Inflammatory macrophage (primary cell): Measurements from ENCODE around the gene MRPS16.

Source experiments
- DNase-seq, 2 donors: peaks; one replicate each; pipeline ENCODE4 v3.0.0-alpha.2; 2020 to 2022

MRPS16 gene

GRCh38 chr10:73238990-73239566, 13.4 kb downstream of the MRPS16 start:
- DNase-seq = no peak

GRCh38 chr10:73234695-73235094, 17.7 kb downstream of the MRPS16 start:
- no peak for DNase-seq

DNA sequence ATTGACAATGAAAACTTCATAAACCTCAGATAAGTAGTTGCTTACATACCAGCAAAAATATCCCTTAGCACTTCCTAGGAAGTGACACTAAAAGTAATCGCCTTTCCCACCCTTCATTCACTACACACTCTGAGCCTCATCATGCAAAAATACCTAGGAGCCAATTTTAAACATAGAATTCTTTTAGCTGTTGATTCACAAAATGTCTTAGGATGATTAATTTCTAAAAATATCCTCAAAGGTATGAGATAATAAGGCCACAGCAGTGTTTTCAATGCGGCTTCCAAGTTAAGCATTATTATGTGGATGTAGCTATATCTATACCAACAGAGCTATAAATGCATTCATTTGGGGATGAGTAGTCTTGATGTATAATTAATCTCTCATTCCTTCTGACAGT, 18.6 kb downstream of the MRPS16 start:
- DNase-seq = no peak

DNA sequence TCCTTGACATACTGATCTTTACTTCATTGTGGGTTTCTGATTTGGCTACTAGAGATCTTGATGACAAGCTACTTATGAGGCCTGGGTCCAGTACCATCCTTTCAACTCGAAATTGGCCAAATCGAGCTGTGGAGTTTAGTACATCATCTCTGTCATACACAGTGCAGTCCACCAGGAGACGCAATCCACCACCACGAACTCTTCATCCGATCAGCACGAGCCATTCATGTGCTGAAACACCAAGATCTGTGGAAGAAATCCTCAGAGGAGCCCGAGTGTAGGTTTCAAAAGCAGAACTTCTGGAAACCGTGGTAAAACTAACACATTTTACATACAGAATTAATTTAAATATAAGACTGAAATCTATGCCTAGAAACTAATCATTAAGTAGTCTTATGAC, 19.6 kb downstream of the MRPS16 start:
- DNase-seq = no peak

- DNase-seq = peak; percentile 71 to 76
These were observed 22.9 kb downstream of the MRPS16 start for GRCh38 chr10:73229567-73229966.

GRCh38 chr10:73228247-73228646, 24.2 kb downstream of the MRPS16 start:
- peak; percentile 70 to 74 for DNase-seq

GRCh38 chr10:73226663-73227062, 25.8 kb downstream of the MRPS16 start:
- DNase-seq = no peak

DNA sequence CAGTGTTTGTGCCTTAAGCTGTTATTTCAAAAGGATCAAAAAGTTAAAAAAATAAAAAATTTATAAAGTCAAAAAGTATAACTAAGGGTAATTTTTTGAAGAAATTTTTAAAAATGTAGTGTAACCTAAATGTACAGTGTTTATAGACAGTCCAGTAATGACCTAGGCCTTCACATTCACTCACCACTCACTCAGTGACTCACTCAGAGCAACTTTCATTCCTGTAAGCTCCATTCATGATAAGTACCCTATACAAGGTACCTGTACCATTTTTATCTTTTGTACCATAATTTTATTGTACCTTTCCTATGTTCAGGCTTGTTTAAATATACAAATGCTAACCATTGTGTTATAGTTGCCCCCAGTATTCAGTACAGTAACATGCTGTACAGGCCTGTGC, 26.9 kb downstream of the MRPS16 start:
- DNase-seq = no peak

- DNase-seq = no peak
These were observed 31.5 kb downstream of the MRPS16 start for GRCh38 chr10:73220989-73221388.

GRCh38 chr10:73219384-73219783, 33.1 kb downstream of the MRPS16 start:
- no peak for DNase-seq

GRCh38 chr10:73218431-73219191, 33.8 kb downstream of the MRPS16 start:
- DNase-seq = peak; percentile 26 to 32

DNA sequence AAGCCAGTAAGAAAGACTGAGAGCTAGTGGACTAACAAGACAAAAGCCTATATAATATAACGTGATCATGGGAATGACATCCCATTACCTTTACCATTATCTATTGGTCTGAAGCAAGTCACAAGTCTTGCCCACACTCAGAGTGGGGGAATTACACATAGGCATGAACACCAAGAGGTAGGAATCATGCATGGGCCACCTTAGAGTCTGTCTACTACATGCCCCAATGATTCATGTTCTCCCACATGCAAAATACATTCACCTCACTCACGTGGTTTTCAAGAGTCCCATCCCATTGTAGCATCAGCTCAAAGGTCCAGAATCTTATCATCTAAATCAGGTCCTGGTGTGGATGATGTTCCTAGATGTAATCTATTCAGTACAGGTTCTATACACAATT, 34.8 kb downstream of the MRPS16 start:
- DNase-seq = no peak

DNA sequence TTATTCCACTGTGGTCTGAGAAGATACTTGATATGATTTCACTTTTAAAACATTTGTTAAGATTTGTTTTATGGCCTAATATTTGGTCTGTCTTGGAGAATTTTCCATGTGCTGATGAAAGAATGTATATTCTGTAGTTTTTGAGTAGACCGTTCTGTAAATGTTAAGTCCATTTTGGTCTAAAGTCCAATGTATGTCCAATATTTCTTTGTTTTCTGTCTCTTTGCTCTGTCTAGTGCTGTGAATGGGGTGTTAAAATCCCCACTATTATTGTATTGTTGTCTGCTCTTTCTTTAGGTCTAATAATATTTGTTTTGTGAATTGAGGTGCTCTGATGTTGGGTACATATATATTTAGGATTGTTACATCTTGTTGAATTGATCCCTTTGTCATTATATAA, 36.7 kb downstream of the MRPS16 start:
- no peak for DNase-seq

- DNase-seq = no peak
These were observed 41.2 kb downstream of the MRPS16 start for GRCh38 chr10:73211106-73211811.

GRCh38 chr10:73210395-73211105, 41.9 kb downstream of the MRPS16 start:
- no peak for DNase-seq

DNA sequence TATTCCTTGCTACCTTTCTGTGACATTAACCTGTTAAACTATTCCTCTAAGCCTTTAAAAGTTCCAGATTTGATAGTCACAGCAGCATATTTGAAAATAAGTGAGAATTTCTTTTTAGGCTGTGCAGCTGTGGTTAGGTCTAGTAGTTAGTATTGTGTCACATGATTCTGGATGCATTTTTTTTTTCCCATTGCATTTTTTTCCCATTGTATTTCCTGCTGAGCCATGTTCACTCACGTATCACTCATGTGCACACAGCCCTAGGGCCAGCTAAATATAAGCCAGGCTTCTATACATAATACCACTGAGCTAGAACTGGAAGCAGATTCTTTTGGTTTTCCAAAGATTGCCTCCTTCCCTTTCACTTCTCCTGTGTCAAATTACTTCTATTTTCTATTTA, 42.7 kb downstream of the MRPS16 start:
- DNase-seq = no peak

DNA sequence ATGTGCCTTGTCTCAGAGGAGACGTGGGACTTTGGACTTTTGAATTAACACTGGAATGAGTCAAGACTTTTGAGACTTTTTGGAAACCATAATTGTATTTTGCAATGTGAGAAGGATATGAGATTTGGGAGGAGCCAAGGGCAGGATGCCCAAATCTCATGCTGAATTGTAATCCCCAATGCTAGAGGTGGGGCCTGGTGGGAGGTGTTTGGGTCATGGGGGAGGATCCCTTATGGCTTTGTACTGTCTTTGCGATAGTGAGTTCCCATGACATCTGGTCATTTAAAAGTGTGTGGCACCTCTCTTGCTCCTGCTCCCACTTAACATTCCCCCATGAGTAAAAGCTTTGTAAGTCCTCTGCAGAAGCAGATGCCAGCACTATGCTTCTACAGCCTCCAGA, 44.6 kb downstream of the MRPS16 start:
- no peak for DNase-seq

GRCh38 chr10:73206385-73206784, 46.1 kb downstream of the MRPS16 start:
- DNase-seq = peak in 1 of 2 donors; percentile 15

DNA sequence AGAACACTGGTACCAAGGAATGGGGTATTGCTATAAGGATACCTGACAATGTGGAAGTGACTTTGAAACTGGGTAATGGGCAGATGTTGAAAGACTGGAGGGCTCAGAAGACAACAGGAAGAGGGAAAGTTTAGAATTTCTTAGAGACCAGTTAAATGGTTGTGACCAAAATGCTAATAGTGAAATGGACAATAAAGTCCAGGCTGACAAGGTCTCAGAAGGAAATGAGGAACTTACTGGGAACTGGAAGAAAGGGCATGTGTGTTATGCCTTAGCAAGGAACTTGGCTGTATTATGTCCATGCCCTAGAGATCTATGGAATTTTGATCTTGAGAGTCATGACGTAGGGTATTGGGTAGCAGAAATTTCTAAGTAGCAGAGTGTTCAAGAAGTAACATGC, 46.6 kb downstream of the MRPS16 start:
- DNase-seq = peak; percentile 40 to 53

DNA sequence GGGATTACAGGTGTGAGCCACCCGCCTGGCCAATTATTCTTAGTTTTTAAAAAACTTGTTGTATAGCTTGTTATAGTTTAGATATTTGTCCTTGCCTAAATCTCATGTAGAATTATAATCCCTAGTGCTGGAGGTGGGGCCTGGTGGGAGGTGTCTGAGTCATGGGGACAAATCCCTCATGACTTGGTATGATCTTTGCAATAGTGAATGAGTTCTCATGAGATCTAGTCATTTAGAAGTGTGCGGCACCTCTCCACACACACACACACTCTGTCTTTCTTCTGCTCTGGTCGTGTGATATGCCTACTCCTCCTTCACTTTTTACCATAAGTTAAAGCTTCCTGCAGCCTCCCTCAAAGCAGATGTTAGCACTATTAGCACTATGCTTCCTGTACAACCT, 47.4 kb downstream of the MRPS16 start:
- peak; percentile 26 to 57 for DNase-seq
